Left lung (tissue), 10 donors: Measurements from ENCODE around the gene RNF123. TPM values are rescaled to one million over a fixed set of nuclear protein-coding genes. Genes with fewer than 3 reads are reported as not detected.

Source experiments
- ATAC-seq: fragments of 200-7000 bp; cut with Tn5 transposase; one replicate; pipeline ENCODE4 v1.9.1; 2020; ENCODE audit warnings: moderate library complexity
- DNase-seq, 4 donors: peaks; one replicate each; pipeline ENCODE4 v3.0.0-alpha.2; 2013 to 2020
- H3K27ac ChIP-seq, 2 donors: fragments of 200-600 bp; sonication (generic) in 1 of 2; one replicate each; pipeline versions ENCODE4 v1.5.0 to v1.8.0; 2020 to 2021
- H3K27me3 ChIP-seq, 2 donors: fragments of 200-600 bp; sonication (generic) in 1 of 2; one replicate each; pipeline versions ENCODE4 v1.5.0 to v1.8.0; 2020 to 2021
- H3K36me3 ChIP-seq, 2 donors: fragments of 200-600 bp; sonication (generic) in 1 of 2; one replicate each; pipeline versions ENCODE4 v1.5.0 to v1.8.0; 2020 to 2021
- H3K4me1 ChIP-seq, 2 donors: fragments of 200-600 bp; one replicate each; pipeline ENCODE4 v1.8.0; 2021
- H3K4me3 ChIP-seq, 2 donors: fragments of 200-600 bp; sonication (generic) in 1 of 2; one replicate each; pipeline versions ENCODE4 v1.5.0 to v1.8.0; 2020 to 2021; ENCODE audit warnings: mild to moderate bottlenecking in 1 of 2
- H3K9me3 ChIP-seq, 2 donors: fragments of 200-600 bp; sonication (generic) in 1 of 2; one replicate each; pipeline versions ENCODE4 v1.5.0 to v1.8.0; 2020 to 2021
- CTCF ChIP-seq, 2 donors: fragments of 200-600 bp; sonication (generic) in 1 of 2; IDR thresholded peaks; one replicate each; pipeline versions ENCODE4 v1.5.0 to v1.8.0; 2021; ENCODE audit warnings: antibody characterized with exemption in 2 of 2
- intact Hi-C, 2 donors: fragments of 100-400 bp; cut with DNase I; formaldehyde crosslinking; loops; one replicate each; pipeline versions ENCODE4 v1.11.2 to v1.14.2; 2022
- polyA plus RNA-seq, 6 donors: library from polyadenylated mRNA; unstranded; fragments of 120-200 nt; gene quantifications; one replicate each; pipeline ENCODE4 v1.2.1, GENCODE V29; 2013; ENCODE audit not compliant: insufficient read length in 6 of 6
- total RNA-seq, 2 donors: library from RNA; stranded (reverse); fragmentation: NEBNext Ultra II Directional; extraction: Animal tissue kit (Norgen Biotek cat#: 25700); gene quantifications; one replicate each; pipeline ENCODE4 v1.2.1, GENCODE V29; 2021
- donor health status: DM: no; HTN: yes; CAD: no.
- donor health status: DM: no; HTN: no; CAD: no.

Gene RNF123
- total and polyA plus RNA-seq, 8 donors, result 21.8 to 45.0 (median 32.3) TPM

DNA sequence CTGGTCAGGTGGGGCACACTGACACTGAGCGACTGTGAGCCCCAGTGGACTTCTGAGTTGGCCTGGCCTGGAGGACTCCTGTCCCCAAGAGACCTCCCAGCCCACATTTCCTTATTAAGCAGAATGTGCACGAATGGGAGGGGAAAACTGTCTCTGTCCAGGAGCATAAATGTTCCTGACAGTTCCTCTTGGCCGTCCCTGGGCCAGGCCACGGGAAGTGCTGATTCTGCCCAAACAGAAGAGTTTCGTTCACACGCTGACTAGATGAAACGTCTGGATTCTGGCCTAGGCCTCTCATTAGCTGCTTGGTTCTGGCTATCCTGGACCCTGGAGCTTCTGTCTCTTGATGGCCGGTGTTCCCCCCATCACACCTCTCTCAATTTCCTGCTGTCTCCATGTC is 44.7 kb upstream of the RNF123 start:
- H3K4me1 ChIP-seq, result no peaks in the 10 kb centered on the region
- ATAC-seq, result no peak
- intact Hi-C loops, result no loop called here
- no peaks in the 10 kb centered on the region for H3K36me3 ChIP-seq
- no peaks in the 10 kb centered on the region for H3K9me3 ChIP-seq
- no peak overlapping the region for H3K4me3 ChIP-seq
- H3K27me3 ChIP-seq, result no peaks in the 10 kb centered on the region
- no peak overlapping the region for H3K27ac ChIP-seq
- DNase-seq, result peak in 1 of 4 donors; percentile 22
- no peak for TF ChIP-seq CTCF (IDR thresholded peaks at IDR 0.05)

- no peak for TF ChIP-seq CTCF (IDR thresholded peaks at IDR 0.05)
- Histone ChIP-seq H3K27ac (no peak overlapping the region), H3K4me1 (no peaks in the 10 kb centered on the region), H3K36me3 (no peaks in the 10 kb centered on the region), H3K4me3 (no peak overlapping the region), H3K27me3 (no peaks in the 10 kb centered on the region), H3K9me3 (no peaks in the 10 kb centered on the region)
- DNase-seq, result peak in 1 of 4 donors; percentile 8
- intact Hi-C loops, result no loop called here
- ATAC-seq, result no peak
These were observed 43.1 kb upstream of the RNF123 start for GRCh38 chr3:49646236-49646635.

- Histone ChIP-seq H3K9me3 (no peaks in the 10 kb centered on the region), H3K4me1 (no peaks in the 10 kb centered on the region), H3K27ac (no peak overlapping the region), H3K27me3 (no peaks in the 10 kb centered on the region), H3K36me3 (no peaks in the 10 kb centered on the region), H3K4me3 (no peak overlapping the region)
- TF ChIP-seq CTCF (IDR thresholded peaks at IDR 0.05), result no peak
- DNase-seq, result peak in 2 of 4 donors; percentile 27 to 37
- intact Hi-C loops, result no loop called here
- peak; percentile 81 for ATAC-seq
These were observed 41.6 kb upstream of the RNF123 start for GRCh38 chr3:49647741-49648140.

DNA sequence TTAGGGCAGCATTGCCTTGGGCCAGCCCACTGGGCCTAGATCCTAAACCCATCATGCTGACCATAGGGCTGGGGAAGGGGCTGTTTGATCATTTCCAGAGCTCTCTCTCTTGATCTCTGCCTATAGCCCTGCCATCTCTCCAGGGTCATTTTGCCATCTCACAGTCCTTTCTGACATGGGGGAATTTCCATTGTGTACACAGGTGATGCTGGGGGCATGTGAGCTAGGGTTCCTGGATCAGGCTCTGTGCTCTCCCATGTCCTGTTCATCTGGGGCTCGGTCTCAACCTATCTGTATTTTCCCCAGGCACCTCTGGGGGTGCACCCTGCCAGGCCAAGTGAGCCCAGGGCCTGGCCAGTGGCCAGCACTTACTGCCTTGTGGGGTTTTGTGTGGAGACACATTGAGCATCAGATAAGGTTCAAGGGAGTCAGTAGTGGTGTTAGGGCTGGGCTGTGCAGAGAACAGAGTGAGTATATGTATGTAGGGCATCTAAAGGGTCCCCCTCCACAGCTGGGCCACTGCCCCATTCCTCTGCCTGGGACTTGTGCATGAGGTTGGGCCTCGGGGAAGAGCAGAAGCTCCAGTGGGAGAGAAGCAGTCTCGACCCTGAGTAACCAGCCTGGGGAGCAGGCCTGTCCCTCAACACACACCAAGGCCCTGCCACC is 40.9 kb upstream of the RNF123 start:
- Histone ChIP-seq H3K4me1 (no peaks in the 10 kb centered on the region), H3K9me3 (no peaks in the 10 kb centered on the region), H3K27ac (no peak overlapping the region), H3K4me3 (no peak overlapping the region), H3K36me3 (no peaks in the 10 kb centered on the region), H3K27me3 (no peaks in the 10 kb centered on the region)
- ATAC-seq, result no peak
- DNase-seq, result peak in 1 of 4 donors; percentile 31
- TF ChIP-seq CTCF (IDR thresholded peaks at IDR 0.05), result no peak
- intact Hi-C loops, result no loop called here

DNA sequence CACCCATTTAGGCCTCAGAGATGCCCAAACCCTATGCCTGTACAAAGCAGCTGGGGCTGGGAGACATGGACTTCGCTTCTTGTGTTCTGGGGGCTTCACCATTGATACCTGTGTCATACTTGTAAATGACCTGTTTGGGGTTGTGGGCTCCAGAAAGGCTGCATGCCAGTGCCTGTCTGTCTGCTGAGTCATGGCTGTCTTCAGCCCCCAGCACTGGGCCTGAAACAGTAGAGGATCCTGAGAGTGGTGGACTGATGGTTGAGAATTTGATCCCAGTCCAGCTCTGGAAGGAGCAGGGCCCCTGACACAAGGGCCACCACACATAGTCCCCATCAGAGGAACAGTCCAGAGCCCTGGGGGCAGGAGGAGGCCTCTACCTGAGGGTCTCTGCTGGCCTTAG is 39.8 kb upstream of the RNF123 start:
- Histone ChIP-seq H3K9me3 (no peaks in the 10 kb centered on the region), H3K27ac (no peak overlapping the region), H3K4me3 (no peak overlapping the region), H3K36me3 (no peaks in the 10 kb centered on the region), H3K27me3 (no peaks in the 10 kb centered on the region), H3K4me1 (no peaks in the 10 kb centered on the region)
- no peak for ATAC-seq
- DNase-seq, result peak in 1 of 4 donors; percentile 20
- no peak for TF ChIP-seq CTCF (IDR thresholded peaks at IDR 0.05)
- intact Hi-C loops, result no loop called here
